GM23338 (cell line): ENCODE measurements around the gene CTNNA3.

ENCODE experiments used
- CREB1 ChIP-seq: fragments of 250-450 bp; sonication (Bioruptor Pico); IDR thresholded peaks from 2 replicates; pipeline ENCODE4 v1.5.0; 2020; ENCODE audit warnings: low read depth, mild to moderate bottlenecking, moderate library complexity
- CTCF ChIP-seq, 2 experiments: fragments of 200-600 bp in 1 of 2; sonication (generic) in 1 of 2; conservative IDR thresholded peaks; 2 replicates each; pipeline versions ENCODE4 v1.5.1 to v1.6.1; 2016 to 2017; ENCODE audit warnings: antibody characterized with exemption in 2 of 2, low read depth in 2 of 2, mild to moderate bottlenecking in 2 of 2, moderate library complexity in 1 of 2
- ETS1 ChIP-seq: IDR thresholded peaks from 2 replicates; pipeline ENCODE4 v1.6.1; 2016; ENCODE audit warnings: antibody characterized with exemption
- EZH2 ChIP-seq: fragments of 200-600 bp; sonication (generic); IDR thresholded peaks from one replicate; pipeline ENCODE4 v1.8.0; 2017; ENCODE audit warnings: antibody characterized with exemption, mild to moderate bottlenecking, low read depth; ENCODE audit not compliant: unreplicated experiment
- EZH2phosphoT487 ChIP-seq: fragments of 200-600 bp; sonication (generic); IDR thresholded peaks from one replicate; pipeline ENCODE4 v1.8.1; 2018; ENCODE audit warnings: antibody characterized with exemption; ENCODE audit not compliant: unreplicated experiment
- JUNB ChIP-seq: IDR thresholded peaks from one replicate; pipeline ENCODE4 v1.6.1; 2016; ENCODE audit warnings: antibody characterized with exemption; ENCODE audit not compliant: unreplicated experiment
- NANOG ChIP-seq: IDR thresholded peaks from 2 replicates; pipeline ENCODE4 v1.6.1; 2016; ENCODE audit warnings: antibody characterized with exemption, borderline replicate concordance
- POLR2AphosphoS5 ChIP-seq: IDR thresholded peaks from 2 replicates; pipeline ENCODE4 v1.6.1; 2016; ENCODE audit warnings: antibody characterized with exemption, low read depth
- REST ChIP-seq: IDR thresholded peaks from one replicate; pipeline ENCODE4 v1.6.1; 2018; ENCODE audit warnings: antibody characterized with exemption; ENCODE audit not compliant: unreplicated experiment
- ZNF114 ChIP-seq: fragments of 250-450 bp; sonication (Bioruptor Pico); IDR thresholded peaks from 2 replicates; pipeline ENCODE4 v1.5.0; 2020; ENCODE audit warnings: mild to moderate bottlenecking, moderate library complexity
- ZNF331 ChIP-seq: fragments of 250-450 bp; sonication (Bioruptor Pico); IDR thresholded peaks from 2 replicates; pipeline ENCODE4 v1.5.0; 2020; ENCODE audit warnings: low read depth, mild to moderate bottlenecking, moderate library complexity

GRCh38 chr10:67015225-67015624 is 680.8 kb downstream of the CTNNA3 start:
- TF ChIP-seq CTCF (conservative IDR thresholded peaks at IDR 0.05; ENCODE audit: low read depth in 2 of 2) (no peak), POLR2AphosphoS5 (no peak), REST (no peak), EZH2 (no peak), EZH2phosphoT487 (no peak), CREB1 (CRISPR knock-in tag) (no peak), ZNF331 (no peak), NANOG (no peak), ZNF114 (no peak), JUNB (no peak), ETS1 (no peak)
